ENCODE data around the gene PSORS1C1.
"Not testable (repeated sequence)": the region's sequence is repeated elsewhere in the genome, so short reads cannot be mapped to it uniquely, and the experiment has no call there.

PSORS1C1 gene

DNA sequence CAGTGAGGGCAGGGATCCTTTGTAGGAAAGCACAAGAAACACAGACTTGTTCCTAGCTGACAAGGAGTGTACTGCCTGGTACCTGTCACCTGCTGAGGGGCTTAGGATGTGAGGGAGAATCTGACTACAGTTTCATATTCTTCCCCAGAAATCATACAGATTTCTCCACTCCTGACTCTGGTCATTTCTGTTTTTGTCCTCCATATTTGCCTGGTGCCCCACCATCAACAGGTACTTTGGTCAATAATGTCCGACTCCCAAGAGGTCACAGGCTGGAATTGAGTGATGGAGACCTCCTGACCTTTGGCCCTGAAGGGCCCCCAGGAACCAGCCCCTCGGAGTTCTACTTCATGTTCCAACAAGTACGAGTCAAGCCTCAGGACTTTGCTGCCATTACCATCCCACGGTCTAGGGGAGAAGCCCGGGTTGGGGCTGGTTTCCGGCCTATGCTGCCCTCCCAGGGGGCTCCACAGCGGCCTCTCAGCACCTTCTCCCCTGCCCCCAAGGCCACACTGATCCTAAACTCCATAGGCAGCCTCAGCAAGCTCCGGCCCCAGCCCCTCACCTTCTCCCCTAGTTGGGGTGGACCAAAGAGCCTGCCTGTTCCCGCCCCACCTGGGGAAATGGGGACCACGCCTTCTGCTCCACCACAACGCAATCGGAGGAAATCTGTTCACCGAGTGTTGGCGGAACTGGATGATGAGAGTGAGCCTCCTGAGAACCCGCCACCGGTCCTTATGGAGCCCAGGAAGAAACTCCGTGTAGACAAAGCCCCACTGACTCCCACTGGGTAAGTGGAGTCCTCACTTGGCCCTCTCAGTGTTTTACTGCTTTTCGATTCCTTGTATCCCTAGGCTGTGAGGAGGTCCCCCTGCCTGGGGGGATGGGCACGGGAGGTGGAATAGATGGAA, 46.9 kb downstream of the PSORS1C1 start:
- no peak for DNase-seq

DNA sequence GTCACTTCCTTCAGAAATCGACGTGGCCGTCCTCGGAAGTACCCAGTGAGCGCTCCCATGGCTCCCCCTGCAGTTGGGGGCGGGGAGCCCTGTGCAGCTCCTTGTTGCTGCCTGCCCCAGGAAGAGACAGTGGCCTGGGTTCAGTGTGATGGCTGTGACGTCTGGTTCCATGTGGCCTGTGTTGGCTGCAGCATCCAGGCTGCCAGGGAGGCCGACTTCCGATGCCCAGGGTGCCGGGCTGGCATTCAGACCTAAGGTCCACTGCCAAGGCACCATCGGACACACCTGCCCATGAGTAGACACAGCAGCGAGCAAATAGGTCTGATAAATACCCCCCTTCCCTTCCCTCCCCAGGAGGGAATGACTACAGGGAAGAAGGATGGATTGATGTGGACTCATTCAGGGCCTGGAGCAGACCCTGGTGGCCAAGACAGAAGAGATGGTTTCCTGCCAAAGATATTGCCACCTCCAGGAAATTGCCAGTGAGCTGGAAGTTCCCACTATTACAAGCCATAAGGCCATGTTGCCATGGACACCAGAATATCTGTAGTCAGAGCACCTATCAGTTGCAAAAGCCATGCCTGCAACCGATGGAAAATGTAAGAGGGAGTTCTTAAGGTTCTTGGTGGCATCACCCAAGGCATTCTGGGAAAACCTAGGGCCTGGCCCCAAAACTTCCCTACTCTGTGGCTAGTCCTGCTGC, 48.0 kb downstream of the PSORS1C1 start:
- DNase-seq = no peak

DNA sequence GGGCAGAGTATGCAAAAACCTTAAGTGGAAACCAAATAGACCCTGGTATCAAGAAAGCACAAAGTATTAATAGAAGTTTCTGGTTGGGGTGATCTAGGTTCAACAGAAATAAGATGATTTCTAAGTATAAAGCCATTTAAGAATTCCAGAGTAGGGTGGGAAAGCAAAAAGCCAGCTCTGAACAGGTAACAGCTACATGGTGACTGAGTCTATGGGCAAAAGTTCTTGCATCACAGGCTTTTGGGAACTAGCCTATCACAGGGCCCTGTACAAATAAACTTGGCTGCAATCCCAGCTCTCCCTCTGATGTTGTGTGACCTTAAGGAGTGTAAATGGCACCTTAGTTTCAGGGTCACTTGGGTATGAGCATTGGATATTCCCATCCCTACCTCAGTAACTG, 49.3 kb downstream of the PSORS1C1 start:
- no peak for DNase-seq

DNA sequence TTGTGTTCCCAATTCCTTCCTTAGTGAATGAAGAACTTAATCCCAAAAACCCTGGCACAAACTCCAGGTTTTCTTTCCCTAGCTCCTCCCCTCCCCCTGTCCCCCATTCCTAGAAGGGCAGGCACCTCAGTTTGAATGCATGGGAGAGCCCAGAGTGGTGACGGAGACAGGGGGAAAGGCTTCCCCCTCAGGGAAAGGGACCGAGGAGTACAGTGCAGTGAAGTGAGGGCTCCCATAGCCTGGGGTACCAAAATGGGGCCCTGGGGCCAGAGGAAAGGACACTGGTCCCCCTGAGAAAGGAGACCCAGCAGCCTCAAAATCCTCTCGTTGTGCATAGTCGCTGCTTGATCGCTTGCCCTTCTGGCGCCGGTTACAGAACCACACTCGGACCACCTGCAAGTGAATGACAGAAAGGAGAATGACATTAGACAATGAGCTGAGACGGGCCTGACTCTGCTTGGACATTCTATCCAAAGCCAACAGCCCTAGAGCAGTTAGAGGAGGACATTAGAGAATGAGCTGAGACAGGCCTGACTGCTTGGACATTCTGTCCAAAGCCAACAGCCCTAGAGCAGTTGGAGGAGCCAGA, 50.0 kb downstream of the PSORS1C1 start:
- DNase-seq = not testable (repeated sequence)

DNA sequence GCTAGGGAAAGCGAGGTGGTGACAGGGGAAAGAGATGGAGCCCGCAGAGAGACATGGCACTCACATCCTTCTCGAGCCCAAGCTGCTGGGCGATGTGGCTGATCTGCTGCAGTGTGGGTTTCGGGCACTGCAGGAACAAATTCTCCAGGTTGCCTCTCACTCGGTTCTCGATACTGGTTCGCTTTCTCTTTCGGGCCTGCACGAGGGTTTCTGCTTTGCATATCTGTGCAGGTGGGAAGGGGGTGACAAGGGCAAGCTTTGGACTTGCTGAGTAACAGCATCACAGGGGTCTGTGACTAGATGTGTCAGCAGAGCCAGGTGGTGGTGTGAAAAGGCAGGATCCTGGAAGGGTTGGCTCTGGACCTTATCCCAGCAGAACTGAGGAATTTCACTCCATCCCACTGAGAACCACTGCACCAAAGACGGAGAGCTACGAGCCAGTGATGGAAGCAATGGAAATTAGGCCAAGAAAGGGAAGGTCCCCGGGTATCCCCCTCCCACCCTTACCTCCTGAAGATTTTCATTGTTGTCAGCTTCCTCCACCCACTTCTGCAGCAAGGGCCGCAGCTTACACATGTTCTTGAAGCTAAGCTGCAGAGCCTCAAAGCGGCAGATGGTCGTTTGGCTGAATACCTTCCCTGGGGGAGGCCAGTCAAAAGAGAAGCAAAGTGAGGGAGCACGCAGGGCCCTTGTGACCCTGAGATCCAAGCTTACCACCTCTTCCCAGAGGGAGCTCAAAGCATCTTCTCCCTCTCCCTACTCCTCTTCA, 50.6 kb downstream of the PSORS1C1 start:
- DNase-seq = not testable (repeated sequence)

DNA sequence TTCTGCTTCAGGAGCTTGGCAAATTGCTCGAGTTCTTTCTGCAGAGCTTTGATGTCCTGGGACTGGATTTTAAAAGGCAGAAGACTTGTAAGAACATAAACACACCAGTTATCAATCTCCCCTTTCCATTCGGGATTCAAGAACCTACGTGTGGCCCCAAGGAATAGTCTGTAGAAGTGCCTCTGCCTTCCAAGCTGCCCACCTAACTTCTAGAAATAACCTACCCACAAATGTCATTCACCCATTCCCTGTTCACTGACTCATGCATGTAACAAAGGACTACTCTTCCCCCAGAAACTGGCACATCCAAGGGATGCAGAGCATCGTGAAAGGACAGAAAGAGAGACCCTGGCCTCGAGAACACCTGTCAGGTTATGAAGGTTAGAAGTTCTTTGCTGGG, 51.4 kb downstream of the PSORS1C1 start:
- no peak for DNase-seq

DNA sequence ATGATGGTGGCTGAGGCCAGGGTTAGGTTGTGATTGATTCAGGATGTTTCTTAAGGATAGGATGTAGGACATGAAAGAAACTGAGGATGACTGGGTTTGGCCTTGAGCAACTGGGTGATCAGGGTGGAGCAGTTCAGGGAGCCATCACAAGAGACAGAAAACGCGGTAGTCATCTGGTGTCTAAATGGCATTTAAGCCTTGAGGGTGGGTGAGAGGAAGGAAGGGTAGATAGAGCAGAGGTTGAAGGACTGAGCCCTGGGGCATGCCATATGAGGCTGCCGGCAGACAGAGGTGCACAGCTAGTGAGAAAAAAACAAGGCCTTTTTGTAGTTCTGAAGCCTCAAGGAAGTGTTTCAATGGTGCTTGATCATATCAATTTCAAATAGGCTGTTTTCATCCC, 54.0 kb downstream of the PSORS1C1 start:
- DNase-seq = no peak

DNA sequence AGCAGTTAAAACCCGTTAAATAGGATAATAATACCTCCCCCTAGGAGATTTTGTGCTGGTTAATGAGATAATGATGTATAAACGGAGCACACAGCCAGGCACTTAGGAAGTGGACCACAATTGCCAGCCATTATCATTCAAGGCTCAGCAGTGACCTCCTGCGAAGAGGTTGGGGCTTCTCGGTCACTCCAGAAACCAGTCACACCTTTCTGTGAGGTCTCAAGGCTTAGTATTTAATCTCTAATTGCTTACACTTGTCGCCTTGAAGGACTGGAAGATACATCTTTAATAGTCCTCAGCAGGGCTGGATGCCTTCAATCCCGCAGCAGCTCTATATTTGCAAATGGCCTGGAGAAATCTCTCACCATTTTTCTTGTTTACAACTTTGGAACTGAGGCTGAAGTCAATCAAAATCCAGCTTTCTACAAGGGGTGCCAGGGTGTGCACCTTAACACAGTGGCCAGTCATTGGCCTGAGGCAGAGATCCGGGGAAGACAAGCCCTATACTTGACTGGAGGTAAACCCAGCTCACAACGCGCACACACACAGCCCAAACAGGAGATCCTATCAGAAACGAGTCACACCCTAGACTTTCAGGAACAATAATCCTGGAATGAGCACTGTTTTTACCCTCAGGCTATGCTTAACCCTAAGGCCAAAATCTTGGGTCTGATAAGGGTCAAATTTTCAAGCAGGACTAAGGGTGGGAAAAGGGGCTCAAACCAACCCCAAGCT, 54.7 kb downstream of the PSORS1C1 start:
- no peak for DNase-seq

DNA sequence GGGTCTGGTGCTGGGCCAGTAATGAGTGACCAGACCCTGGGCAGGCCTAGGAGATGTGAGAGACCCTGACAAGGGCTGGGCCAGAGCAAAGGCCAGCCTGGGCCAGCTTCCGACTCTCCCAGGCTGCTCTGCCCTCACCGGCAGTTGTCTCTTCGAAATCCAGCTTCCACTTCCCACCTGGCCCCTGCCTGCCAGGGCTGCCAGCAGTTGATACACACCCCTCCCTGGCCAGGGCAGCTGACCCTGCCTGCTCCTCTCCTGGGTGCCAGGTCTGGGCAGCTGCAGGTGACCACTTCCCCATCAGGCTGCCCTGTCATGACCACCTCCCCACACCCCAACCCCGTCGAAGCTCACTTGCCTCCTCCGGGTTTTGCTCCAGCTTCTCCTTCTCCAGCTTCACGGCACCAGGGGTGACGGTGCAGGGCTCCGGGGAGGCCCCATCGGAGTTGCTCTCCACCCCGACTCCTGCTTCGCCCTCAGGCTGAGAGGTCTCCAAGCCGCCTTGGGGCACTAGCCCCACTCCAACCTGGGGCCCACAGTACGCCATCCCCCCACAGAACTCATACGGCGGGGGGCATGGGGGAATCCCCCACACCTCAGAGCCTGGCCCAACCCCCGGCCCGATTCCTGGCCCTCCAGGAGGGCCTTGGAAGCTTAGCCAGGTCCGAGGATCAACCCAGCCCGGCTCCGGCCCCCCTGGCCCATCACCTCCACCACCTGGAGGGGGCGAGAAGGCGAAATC, 55.4 kb downstream of the PSORS1C1 start:
- not testable (repeated sequence) for DNase-seq

DNA sequence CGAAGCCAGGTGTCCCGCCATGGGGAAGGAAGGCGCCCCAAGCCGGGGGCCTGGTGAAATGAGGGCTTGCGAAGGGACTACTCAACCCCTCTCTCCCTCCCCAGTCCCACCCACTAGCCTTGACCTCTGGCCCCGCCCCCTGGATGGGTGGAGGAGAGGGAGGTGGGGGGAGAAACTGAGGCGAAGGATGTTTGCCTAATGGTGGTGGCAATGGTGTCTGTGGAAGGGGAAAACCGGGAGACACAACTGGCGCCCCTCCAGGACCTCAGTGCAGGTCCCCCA, 55.9 kb downstream of the PSORS1C1 start, which contains the start of gene POU5F1:
TSS of gene POU5F1 (minus strand) at position 83 of the 282 bp plus-strand sequence. CDS start at position 21, 62 bp downstream.
- no peak for DNase-seq

DNA sequence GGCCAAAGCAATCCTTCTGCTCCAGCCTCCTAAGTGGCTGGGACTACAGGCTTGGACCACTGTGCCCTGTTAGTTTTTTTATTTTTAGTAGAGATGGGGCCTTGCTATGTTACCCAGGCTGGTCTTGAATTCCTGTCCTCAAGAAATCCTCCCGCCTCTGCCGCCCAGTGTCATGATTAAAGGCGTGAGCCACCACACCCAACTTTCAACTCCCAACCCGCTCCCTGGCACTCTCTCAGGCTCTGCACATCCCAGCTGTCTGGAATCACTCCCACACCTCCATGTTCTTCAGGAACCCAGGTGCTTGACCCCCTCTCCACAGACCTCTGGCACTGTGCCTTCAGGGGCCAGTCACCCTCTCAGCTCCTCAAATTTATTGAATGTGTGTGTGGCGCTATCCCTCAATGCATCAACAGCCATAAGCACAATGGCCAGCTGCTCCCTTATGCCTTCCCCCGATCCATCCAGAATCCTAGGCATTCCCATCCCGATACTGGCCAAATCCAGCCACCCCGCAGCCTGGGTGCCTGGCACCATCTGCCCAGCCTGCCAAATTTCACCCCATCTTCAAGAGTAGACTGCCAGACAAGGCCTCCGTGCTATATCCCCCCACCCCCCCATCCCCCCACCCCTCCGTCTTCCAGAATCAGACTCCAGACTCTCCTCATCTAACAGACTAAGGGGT, 56.5 kb downstream of the PSORS1C1 start:
- DNase-seq = no peak

DNA sequence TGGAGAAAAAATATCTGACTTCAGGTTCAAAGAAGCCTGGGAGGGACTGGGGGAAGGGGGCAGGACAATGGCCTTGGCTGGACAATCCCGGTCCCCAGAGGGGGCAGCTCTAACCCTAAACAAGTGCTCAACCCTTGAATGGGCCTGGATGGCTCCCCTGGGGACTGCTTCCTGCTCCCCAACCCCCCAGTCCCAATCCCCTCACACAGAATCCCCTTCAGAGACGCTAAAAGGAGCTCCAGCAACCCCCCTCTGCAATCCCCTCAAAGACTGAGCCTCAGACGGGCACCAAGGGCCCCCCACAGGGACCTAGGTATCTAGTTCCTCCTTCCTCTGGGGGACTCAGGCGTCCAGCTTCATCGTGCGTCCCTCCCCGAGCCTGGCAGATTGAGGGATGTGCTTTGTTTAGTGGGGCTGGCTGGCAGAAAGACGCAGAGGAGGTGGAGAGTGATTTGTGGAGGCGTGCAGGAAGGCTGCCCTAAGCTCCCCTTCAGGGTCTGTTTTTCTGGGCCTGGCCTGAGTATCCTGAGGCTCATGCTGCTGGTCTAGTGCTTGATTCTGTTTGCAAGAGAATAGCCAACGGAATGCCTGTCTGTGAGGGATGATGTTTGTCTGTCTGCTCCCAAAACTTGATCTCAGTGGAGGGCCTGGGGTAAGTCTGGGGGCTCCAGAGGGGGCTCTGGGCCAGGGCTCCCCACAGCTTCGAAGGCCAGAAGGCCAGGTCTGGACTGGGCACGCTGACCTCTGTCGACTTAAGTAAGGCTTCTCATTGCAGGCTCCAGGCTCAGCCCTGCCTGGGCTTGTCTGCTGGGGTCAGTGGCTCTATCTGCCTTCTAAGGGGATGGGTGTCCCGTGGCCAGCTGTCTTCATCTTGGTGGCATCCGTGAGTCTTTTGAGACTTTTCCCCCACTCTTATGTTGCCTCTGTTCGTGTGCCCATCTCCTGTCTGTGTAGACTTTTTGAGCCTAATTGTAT, 57.6 kb downstream of the PSORS1C1 start:
- no peak for DNase-seq

DNA sequence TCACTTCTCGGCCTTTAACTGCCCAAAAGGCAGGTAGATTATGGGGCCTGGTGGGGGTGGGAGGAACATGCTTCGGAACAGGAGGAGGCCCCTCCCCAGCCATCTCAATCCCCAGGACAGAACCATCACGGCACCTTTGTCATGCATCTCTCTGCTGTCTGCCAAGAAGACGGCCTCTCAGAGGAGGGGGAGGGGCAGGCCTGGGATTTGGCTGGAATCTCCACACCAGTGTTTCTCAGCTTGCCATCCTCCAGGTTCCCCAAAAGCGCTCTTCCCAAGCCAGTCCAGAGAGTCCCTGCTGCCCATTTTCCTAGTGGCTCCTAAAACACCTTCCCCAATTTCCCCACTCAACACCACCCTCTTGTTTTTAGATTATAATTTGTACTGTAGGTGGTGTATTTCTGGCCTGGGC, 58.4 kb downstream of the PSORS1C1 start:
- no peak for DNase-seq

DNA sequence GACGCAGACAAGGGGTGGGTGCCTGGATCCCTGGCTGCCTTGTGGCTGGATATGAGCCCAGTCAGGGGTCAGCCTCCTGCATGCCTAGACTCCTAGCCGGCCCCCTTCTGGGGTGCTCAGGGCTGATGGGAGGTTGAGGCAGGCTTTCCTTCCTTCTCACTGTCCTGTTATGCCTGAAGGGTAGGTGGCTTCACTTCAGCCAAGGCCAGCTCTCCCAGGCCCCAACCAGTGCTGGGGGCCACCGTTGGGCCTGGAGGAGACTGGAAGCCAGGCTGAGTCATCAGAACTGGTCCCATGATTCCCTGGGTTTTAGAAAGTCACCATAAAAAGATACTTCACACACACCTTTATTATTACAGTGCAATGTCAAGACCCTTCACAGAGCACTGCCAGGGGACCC, 58.8 kb downstream of the PSORS1C1 start:
- DNase-seq = no peak

DNA sequence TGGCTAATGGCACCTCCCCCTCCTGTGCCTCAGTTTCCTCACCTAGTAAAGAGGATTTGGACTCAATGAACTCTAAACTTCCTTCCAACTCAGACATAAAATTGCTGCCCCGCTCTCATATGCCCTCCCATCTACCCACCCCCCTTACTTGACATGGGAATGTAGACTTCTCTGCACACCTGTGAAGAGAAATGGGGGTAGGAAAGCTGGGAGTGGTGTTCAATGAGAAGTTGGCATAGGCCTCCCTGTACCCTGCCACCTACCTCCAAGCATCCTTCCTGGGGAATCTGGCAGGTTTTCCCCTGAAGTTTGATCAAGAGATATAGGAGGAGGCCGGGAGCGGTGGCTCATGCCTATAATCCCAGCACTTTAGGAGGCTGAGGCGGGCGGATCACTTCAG, 59.8 kb downstream of the PSORS1C1 start:
- no peak for DNase-seq

DNA sequence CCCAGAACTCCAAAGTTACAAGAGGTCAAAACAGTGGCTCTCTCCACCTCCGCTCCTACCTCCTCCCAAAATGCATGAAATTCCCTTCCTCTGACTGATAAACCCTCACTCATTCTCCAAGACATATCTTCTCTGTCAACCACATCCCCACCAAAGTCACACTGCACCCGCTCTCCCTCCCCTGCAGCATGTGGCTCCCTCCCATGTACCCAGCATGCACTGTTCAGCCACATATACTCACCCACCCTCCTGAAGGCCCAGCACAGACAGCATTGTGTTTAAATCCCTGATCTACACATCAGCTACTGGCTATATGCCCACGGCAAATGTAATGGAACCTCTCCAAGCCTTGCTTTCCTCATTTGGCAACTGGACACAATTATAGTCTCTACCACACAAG, 61.4 kb downstream of the PSORS1C1 start:
- DNase-seq = no peak

DNA sequence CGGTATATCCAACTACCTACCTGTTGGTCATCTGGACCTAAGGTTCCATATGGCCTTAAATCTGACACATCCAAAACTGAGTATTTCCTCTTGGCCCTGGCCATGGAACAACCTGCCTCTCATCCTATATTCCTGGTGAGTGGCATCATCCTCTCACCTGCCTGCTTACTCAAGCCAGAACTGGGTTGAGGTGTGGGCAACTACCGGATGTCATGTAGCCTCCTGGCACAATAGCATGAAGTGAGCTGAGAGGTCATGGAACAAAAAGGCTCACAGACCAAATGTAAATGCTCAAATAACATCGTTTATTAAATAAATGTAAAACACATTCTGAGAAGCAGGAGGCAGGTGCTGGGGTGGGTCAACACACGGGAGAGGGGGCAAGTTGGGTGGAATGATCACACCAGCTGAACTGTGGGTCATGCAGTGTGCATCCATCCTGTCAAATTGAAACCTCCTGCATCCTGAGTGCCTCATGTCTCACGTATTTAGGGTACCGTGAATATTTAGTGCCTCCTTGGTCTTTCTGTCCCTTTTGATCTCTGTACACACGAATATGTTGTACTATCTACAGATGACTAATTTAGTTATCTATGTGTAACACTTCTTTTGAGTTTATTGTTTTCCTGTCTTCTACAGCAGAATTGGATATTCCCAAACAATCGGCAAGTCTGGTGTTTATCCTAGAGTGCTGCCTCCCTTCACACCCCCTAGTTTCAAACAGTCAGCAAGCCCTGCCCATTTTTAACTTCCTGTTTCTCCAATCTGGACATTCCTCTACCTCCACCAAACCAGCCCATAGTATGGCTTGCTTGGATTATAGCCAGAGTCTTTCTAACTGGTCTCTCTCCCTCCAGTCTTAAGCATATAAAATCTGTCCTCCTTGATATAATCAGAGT, 63.8 kb downstream of the PSORS1C1 start:
- no peak for DNase-seq

DNA sequence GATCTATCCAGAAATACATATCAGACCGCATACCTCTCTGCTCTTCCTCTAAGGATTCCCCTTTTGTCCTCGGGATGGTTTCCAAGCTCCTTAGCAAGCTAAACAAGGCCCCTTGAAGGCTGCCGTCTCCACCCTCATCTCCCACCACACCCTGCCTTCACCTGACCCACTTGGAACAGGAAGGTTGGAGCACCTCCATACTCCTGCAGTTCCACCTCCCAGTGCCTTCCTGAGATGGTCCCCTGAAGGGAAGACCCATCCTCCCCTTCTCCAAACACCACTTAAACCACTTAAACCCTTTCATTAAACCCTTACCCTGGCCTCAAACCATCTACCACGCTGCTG, 64.4 kb downstream of the PSORS1C1 start:
- DNase-seq = no peak

DNA sequence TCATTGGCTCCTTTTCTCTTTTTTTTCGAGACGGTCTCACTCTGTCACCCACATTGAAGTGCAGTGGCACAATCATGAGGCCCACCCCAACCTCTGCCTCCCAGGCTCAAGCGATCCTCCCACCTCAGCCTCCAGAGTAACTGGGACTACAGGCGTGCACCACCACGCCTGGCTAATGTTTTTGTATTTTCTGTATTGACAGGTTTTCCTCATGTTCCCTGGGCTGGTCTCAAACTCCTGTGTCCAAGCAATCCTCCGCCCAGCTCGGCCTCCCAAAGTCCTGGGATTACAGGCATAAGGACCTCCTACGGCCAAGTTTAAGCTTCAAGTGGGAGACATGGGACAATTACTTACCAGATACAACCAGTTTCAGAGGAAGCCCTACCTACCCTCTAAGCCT, 65.3 kb downstream of the PSORS1C1 start:
- DNase-seq = no peak

Data from activated naive CD4-positive, alpha-beta T cell treated with anti-CD3 and anti-CD28 coated beads, Interleukin-2, amount 50 U/mL, for 16 hours (primary cell).